HG02970 (cell line): ENCODE measurements around the gene LCN1.

Source experiments
- ATAC-seq: cut with Tn5 transposase; IDR thresholded peaks from one replicate; pipeline ENCODE4 v1.9.1; 2021; ENCODE audit warnings: mild to moderate bottlenecking, moderate library complexity, moderate number of reproducible peaks; ENCODE audit not compliant: unreplicated experiment, low FRiP score

LCN1 gene

DNA sequence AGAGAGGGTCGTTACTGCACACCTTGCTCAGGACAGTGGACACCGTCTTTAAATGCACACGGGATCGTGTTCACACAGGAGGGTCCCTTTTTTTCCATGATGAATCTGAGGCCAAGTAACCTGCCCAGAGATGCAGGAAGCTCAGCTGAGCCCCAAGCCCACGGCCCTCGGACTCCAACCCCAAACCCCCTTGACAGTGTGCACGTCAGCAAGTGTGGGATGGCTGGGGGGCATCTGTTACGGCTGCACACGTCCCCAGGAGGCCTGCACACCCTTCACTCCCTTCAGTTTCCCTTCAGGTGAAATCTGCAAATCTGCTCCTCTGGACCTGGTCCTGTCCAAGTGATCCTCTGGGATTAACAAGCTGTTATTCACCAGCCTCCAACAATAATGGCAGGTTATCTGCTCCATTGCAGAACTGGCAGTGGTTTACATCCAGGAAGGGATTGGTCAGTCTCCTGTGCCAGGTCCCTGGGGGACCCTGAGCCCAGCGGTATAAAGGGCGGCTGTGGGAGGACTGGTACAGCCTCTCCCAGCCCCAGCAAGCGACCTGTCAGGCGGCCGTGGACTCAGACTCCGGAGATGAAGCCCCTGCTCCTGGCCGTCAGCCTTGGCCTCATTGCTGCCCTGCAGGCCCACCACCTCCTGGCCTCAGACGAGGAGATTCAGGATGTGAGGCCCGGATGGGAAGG lies at the start of gene LCN1:
LCN1 (plus strand) TSS at position 525 of the 692 bp plus-strand sequence; CDS start at position 583, 58 bp downstream.
- ATAC-seq, result no peak

DNA sequence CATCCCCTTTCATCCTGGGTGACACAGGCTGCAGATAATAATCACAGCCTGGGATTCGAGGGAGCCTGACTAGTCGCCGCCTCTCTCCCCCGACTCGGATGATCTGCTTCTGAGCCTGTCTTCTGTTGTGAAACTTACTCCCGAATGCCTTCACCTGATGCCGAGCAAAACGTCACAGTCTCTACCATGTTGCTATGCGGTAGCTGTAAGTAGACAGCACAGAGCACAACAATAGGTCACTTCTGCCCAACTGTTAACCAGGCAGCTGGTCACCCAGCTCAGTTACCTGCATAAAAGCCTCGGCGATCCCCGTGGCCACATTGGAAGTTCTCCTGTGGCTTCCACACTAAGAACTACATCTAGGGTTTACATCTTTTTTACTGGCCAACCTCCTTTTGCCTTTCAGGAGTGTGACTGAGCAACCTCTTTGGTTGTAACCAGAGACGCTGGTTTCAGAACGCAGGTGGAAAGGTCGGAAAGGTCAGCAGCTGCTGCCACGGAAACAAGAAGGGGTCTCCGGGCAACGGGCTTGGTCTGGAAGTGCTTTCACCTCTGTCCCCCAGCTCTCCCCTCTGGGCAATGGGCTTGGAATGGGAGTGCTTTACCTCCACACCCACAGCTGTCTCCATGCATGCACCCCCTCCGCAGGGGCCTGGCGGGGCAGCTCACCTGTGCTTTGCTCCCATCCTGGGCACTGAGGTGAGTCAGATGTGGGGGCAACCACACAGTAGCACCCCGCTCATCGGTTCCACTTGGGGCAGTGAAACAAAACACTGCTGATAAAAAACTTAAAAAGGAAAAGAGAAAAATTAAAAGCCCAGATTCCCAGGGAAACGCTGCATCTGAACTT lies 49.2 kb upstream of the LCN1 start:
- no peak for ATAC-seq

DNA sequence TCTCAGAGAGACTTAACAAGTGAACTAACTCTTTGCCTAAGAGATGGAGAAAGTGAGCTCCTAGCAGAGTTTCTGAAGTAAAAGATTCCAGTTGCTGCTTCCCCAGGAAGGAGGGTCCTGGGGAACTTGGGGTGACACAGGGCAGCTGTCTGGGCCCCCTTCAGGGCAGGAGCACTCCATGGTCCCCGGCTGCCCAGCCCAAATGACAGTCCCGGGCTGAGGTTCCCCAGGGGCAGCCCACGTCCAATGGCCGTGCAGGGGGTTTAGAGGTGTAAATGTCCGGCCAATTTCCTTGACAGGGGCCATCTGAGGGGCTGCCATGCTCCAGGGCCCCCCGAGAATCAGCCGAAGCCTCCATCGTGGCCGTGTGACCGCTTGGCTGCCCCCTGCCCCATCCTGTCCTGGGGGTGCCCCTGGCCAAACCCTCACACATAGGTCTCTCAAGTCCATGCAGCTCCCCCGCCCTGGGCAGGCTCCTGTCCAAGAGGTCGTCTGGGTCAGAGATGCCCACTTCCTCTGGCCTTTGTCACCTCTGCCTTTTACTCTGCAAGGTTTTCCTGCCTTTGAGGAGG lies 47.2 kb upstream of the LCN1 start:
- no peak for ATAC-seq

DNA sequence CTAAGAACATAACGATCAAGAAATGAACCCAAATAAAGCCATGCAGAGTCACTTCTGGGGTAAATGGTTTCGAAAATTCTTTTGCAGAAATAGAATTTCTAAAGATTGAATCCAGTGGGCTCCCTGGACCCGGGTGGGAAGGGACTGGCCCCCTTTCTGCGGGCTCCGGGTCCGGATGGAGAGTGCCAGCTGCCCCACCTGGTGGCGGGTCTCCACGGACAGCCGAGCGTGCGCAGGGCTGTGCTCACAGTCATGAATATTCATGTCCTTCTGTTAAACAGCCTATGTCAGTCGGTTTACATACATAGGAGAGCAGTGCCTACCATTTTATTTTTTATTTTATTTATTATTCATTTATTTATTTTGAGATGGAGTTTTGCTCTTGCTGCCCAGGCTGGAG lies 46.3 kb upstream of the LCN1 start:
- no peak for ATAC-seq

DNA sequence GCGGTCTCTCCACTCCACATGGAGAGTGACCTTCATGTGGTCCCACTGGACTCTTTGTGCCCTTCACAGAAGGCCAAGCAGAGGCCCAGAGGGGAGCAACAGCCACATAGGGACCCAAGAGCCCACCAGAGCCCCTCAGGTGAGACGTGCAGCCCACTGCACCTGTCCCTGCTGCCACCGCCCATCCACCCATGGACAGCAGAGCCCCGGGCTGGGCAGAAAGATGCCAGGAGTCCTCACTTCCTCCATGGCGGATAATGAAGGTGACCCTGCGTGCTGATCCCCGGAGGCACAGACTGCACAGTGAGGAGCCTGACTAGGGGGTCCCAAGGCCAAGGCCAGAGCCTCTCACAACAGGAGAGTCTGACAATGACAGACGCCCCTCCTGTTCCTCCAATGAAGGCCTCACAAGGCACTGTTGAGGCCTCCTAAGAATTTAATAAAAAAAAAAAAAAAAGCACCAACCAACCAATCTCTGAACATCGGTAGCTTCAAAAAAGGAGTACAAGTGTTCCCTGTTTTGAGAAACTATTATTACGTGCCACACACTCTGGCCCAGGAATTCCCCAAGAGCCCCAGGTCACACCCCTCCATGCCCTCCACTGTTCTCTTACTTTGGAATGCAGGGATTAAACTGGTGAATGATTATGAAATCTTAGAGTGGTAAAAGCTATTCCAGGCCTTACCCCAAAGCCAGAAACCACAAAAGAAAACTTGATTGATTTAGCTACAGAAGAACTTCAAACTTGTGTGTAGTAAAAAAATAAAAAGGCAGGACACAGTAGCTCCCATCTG lies 44.5 kb upstream of the LCN1 start:
- ATAC-seq, result no peak

DNA sequence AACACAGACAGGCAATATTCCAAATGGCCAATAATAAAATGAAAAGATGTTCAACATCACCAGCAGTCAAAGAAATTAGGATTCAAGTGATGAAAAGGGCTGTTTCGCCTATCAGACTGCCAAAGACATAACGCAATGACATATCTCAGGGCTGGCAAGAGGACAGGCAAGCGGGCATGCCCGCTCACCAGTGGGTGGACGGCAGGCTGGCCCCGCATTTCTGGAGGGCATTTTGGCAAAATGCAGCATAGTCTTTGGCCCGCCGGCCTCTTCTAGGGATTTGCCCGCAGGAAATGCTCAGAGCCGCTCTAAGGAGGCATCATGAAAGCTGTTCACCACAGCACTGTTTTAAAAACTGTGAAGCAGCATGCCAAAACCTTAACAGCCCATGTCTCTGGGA lies 43.0 kb upstream of the LCN1 start:
- ATAC-seq, result no peak

DNA sequence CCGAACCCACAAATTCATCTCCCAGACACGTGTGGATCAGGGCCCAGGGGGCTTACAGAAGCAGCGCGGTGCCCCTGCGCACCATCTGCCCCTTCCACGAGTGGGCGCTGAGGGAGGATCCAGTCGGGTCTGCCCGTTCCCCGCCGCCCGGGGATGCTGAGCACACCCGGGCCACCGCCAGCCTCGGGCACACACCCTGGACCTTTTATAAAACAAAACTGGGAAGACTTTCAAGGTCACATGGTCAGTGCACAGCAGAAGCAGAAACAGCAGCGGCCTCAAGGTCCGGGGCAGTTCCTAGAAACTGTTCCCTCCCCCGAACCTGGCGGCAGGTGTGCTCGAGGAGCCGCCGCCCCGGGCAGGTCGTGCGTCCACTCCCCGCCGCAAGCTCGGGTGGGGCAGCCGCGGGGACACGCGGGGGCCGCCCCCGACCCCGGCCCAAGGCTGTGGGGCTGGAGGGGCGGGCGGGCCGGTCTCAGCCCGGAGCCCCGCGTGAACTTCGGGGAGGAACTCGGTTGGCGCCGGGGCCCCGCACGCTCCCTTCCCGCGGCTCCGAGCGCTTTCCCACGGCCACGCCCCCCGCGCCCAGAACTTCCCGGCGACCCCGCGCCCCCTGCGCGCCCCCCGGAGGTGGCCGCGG lies 42.3 kb upstream of the LCN1 start:
- no peak for ATAC-seq

DNA sequence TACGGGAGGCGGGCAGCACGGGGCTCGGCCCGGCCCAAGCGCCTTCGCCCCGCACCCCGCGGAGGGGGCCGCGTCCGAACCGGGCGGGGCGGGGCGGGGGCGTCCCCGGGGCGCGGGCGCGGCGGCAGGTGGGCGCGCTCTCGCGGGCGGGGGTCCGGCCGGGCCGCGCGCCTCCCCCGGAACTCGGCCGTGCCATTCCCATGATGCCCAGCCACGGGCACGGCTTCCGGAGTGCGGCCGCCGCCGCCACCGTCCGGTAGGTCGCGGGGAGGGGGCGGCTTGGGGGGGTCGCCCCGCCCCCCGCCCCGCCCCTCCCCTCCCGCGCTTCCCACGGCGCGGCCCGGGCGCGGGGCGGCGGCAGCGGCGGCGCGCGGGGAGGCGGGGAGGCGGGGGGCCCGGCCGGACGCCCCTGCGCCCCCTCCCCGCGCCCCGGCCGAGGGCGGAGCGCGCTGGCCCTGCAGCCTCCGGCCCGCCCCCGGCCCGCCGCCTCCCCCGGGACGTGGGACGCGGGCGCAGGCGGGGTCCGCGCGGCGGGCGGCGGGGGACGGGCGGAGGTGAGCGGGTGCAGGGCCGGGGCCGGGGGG lies 41.7 kb upstream of the LCN1 start, which contains the start of gene PPP1R26:
PPP1R26 (plus strand) TSS at position 314 of the 584 bp plus-strand sequence. CDS start 4,729 bp downstream, outside the sequence.
- no peak for ATAC-seq

DNA sequence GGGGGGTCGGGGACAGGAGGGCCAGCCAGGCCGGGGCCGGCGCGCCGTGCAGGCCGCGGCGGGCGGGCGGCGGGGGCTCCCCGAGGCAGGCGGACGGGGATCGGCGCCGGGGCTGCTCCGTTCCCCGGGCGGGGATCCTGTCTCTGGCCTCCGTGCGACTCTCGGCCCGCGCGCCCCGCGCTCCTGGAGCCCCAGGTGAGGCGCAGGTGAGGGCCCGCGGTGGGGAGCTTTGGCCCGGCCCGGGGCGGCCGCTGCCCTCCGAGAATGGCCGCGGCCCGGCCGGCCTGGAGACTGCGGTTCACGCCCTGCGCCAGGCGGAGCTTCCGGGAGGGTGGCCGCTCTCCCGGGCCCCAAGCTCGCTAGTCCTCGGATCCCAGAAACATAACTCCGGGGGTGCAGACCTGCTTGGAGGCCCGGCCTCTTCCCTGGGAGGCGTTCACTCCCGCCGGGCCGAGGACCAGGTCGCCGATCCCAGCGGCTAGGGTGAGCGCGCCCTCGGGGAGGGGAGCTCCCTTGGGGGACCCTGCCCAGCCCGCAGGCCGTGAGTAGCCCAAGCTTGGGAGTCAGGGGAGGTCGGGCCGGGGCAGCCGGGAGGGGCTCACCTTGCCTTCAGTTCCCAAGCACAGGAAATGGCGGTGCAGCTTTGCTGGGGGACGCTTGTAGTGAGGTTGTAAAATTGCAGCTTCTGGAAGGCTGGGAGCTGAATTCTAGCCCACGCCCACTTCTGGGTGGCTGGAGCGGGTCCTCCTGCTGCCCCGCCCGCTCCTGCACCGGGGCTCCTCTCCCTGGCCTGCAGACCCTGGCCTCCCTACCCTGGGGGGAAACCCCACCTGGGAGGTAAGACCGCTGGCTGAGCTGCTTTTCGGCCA lies 40.9 kb upstream of the LCN1 start:
- no peak for ATAC-seq

DNA sequence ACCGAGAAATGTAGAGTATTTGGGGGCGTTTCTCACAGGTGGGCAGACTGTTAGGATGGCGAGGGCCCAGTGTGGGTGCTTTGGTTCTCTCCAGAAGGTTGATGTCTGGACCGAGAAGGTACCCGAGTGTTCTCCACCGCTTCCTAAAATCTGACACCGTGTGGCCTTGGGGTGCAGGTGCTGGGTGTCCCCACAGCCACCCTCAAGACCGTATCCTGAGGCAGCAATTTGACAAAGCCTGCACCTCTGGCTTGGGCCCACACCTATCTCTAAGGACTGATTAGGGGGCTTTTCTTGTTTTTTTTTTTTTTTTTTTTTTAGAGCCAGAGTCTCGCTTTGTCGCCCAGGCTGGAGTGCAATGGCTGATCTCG lies 40.3 kb upstream of the LCN1 start:
- no peak for ATAC-seq

DNA sequence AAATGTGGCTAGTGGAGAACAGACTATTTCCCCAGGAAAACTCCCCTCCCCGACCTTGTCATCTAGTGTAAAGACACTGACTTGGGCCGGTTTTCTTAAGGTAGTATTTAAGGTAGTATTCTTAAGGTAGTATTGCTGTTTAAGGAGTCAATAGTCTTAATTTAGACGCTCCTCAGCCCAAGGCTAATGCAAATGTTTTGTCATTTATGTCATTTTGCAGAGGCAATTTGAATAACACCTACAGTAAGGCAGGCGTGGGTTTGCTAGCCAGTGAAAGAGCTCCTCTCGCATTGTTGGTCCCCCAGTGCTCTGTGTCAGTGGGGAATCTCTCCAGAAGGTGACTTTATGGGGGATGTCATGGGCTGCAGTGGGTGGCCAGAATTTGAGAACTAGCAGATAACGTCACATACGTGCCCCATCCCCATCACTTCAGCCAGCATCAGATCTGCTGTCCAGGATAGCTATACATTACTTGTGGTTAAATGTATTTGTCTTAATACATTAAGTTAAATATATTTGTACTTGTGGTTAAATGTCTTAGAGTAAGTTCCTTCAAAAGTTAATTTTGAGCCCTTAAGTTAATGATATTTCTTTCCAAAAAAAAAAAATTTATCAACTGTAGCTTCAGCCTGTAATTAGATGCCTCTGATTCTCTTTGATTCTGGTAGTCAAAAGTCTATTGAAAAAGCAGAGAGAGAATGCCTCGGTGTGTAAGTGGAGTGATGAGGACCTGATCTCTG lies 39.1 kb upstream of the LCN1 start:
- no peak for ATAC-seq

DNA sequence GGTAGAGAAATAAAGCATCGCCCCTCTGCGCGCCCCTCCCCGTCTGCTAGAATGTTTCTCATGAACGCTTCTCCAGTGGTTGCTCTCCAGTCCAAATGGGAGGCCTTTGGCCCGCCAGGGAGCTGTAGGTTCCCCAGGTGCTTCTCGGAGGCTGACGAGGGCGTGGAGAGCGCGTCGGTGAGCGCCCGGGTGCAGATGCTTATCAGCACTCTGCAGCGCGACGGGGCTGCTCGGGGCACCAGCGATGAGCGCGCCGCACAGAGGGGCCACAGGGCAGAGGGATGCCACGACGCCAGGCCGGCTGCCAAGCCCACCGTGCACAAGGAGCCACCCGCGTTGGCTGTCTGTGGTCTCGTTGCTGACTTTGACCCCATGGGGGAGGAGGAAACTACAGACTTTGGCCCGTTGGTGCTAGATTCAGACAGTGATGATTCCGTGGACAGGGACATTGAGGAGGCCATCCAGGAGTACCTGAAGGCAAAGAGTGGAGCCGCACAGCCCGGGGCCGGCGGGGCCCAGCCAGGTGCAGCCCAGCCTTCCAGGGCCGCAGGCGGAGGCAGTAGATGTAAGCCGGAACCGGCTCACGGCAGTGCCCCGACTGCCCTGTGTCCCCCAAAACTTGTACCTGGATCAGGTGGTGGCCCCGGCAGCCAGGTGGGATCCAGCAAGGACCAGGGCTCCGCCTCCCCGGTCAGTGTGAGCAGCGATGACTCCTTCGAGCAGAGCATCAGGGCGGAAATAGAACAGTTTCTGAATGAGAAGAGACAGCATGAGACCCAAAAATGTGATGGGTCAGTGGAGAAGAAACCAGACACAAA lies 36.6 kb upstream of the LCN1 start:
- no peak for ATAC-seq

DNA sequence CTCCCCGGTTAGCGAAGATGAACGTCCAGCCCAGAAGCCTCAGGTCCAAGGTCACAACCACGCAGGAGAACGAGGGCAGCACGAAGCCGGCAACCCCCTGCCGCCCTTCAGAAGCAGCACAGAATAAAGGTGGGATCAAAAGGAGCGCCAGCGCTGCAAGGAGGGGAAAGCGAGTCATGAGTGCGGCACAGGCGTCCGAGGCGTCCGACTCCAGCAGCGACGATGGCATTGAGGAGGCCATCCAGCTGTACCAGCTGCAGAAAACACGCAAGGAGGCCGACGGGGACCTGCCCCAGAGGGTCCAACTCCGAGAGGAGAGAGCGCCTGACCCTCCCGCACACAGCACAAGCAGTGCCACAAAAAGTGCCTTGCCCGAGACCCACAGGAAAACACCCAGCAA lies 35.9 kb upstream of the LCN1 start:
- ATAC-seq, result no peak

DNA sequence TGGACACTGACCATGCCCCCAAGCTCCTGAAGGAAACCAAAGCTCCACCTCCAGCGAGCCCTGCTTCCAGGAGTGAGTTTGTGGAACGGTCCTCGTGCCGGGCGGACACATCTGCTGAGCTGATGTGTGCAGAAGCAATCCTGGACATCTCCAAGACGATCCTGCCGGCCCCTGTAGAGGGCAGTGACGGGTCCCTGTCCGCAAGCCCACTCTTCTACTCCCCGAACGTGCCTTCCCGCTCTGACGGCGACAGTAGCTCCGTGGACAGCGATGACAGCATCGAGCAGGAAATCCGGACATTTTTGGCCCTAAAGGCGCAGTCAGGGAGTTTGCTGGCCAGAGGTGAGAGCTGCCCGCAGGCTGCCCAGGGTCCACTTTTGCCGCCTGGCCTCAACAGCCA lies 35.4 kb upstream of the LCN1 start:
- ATAC-seq, result no peak

DNA sequence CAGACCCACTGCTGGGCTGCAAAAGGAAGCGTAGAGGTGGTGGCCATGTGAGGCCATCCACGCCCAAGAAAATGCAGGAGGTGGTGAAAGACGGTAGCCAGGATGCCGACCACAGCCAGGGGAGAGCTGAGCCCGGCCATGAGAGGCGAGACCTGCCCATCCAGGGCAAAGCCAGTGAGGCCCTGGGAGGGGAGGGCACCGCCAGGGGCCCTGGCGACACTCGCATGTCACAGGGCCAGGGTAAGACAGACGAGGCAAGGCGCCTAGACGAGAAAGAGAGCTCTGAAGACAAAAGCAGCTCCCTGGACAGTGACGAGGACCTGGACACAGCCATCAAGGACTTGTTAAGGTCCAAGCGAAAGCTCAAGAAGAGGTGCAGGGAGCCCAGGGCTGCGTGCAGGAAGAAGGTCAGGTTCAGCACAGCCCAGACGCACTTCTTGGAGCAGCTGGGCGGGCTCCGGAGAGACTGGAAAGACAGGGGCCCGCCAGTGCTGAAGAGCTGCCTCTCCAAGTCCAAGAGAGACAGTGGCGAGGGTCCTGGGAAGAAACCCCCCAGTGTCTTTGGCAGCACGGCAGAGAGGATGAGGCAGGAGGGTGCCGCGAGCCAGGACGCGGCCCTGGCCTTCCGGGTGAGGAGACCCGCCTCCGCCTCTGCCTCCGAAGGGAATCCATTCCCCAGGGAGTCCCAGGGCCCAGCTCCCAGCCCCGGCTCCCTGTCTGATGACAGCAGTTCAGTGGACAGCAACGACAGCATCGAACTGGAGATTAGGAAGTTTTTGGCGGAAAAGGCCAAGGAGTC lies 34.8 kb upstream of the LCN1 start:
- ATAC-seq, result no peak

DNA sequence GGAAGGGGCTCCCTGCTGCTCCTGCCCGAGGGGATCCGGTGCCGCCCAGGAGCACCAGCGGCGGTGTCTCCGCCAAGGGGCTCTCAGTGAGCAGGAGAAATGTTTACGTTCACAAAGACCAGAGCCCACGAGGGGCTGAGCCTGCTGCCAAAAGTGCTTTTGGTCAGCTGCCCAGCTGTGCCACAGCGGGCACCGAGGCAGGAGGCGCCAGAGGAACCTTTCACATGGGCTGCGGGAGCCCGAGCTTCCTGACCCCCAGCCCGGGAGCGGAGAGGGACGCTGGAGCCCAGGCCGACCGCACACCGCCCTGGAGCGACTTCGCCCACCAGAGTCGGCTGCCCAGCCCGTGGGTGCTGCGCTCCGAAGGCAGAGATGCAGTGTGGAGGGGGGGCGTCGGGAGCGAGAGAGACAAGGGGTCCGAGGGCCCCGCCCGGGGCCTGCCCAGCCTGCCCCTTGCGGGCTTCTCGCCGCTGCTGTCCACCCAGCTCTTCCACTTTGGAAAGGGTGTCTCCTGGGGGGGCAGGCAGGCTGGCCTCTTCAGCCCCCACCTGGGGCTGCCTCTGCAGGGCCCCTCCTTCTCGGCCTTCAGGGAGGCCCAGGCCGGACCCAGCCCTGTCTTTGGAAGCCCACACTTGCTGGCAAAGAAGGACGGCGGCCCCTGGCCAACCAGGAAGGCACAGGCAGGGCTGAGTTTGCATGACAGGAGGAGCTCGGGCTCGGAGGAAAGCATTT lies 33.8 kb upstream of the LCN1 start:
- ATAC-seq, result no peak
